Stomach smooth muscle (tissue), 2 donors: ENCODE measurements around the gene ANO2.

ENCODE experiments used
- H3K27ac ChIP-seq: one replicate; pipeline ENCODE4 v1.7.0; 2013; ENCODE audit warnings: mild to moderate bottlenecking, low read length, inconsistent platforms
- H3K27me3 ChIP-seq, 2 donors: one replicate each; pipeline ENCODE4 v1.7.0; 2013; ENCODE audit warnings: low read length in 2 of 2; ENCODE audit not compliant: insufficient read depth in 2 of 2, control insufficient read depth in 1 of 2
- H3K36me3 ChIP-seq, 2 donors: one replicate each; pipeline ENCODE4 v1.7.0; 2013; ENCODE audit warnings: low read length in 2 of 2; ENCODE audit not compliant: control insufficient read depth in 2 of 2, insufficient read depth in 2 of 2
- H3K4me1 ChIP-seq: one replicate; pipeline ENCODE4 v1.7.0; 2013; ENCODE audit warnings: low read length; ENCODE audit not compliant: control insufficient read depth, insufficient read depth
- H3K4me3 ChIP-seq, 2 donors: one replicate each; pipeline ENCODE4 v1.7.0; 2013; ENCODE audit warnings: low read length in 2 of 2
- H3K9ac ChIP-seq, 2 donors: one replicate each; pipeline ENCODE4 v1.7.0; 2013; ENCODE audit warnings: low read length in 2 of 2, mild to moderate bottlenecking in 1 of 2
- H3K9me3 ChIP-seq, 2 donors: one replicate each; pipeline ENCODE4 v1.7.0; 2013; ENCODE audit warnings: low read length in 2 of 2; ENCODE audit not compliant: control insufficient read depth in 2 of 2
- donor health status: healthy.
- donor health status: Pancreatic carcinoma.

Gene ANO2

DNA sequence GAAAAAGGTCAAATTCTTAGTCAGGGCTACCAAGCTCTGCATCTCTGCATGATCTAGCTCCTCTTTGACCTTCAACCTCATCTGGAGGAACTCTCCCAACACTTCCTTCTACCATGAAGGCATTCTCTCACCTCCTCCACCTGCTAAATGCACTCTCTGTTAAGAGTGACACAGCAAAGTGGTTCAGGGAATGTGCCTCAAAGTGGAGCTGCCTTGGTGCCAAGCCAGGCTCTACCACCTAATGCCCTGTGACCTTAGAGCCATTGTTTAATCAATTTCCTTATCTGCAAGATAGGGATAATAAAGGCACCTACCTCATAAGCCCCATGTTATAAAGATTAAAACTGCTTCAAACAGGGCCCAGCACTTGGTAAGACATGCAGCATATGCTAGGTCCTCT is 236.7 kb downstream of the ANO2 start:
- Histone ChIP-seq H3K9ac (no peak overlapping the region), H3K27me3 (no peaks in the 10 kb centered on the region), H3K27ac (no peak overlapping the region), H3K9me3 (no peaks in the 10 kb centered on the region), H3K4me3 (no peak overlapping the region), H3K4me1 (peaks cover under 1% of the 10 kb centered on the region), H3K36me3 (no peaks in the 10 kb centered on the region)

GRCh38 chr12:5706247-5706646 is 238.8 kb downstream of the ANO2 start:
- H3K27me3 ChIP-seq: no peaks in the 10 kb centered on the region
- H3K4me3 ChIP-seq: no peak overlapping the region
- H3K9me3 ChIP-seq: no peaks in the 10 kb centered on the region
- no peak overlapping the region for H3K27ac ChIP-seq
- no peaks in the 10 kb centered on the region for H3K36me3 ChIP-seq
- no peak overlapping the region for H3K9ac ChIP-seq
- H3K4me1 ChIP-seq: no peaks in the 10 kb centered on the region

GRCh38 chr12:5705791-5706190 is 239.3 kb downstream of the ANO2 start:
- Histone ChIP-seq H3K4me3 (no peak overlapping the region), H3K36me3 (no peaks in the 10 kb centered on the region), H3K9me3 (no peaks in the 10 kb centered on the region), H3K9ac (no peak overlapping the region), H3K27ac (no peak overlapping the region), H3K4me1 (no peaks in the 10 kb centered on the region), H3K27me3 (no peaks in the 10 kb centered on the region)

DNA sequence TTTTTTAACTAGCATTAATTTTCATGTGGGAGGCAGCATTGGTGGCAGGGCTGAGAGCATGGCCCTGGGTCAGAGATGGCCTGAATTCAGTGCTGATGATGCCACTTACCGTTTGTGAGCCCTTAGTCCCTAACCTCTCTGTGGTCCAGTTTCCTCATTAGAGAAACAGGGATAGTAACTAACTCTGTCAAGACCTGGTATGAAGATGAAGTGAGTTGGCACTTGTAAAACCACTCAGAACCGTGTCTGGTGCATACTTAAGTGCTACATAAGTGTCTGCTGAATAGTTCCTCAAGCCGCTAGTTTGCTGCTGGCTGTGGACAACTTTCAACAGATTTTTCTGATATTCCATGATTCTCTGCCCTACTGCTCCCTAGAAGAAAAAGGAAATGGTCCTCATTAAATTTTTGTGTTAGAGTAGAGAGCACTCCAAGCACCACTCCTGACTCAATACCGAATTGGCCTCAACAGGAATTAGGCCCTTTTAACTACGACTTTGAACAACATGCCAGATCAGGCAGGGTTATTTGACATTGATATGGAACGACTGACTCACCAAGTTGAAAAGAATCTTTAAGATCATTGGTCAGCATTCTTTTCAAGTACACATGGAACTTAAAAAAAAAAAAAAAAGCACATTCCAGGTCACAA is 250.2 kb downstream of the ANO2 start:
- Histone ChIP-seq H3K4me1 (no peaks in the 10 kb centered on the region), H3K27ac (no peak overlapping the region), H3K9ac (no peak overlapping the region), H3K9me3 (no peaks in the 10 kb centered on the region), H3K4me3 (no peak overlapping the region), H3K36me3 (no peaks in the 10 kb centered on the region), H3K27me3 (no peaks in the 10 kb centered on the region)

- H3K9ac ChIP-seq: no peak overlapping the region
- H3K4me1 ChIP-seq: no peaks in the 10 kb centered on the region
- H3K9me3 ChIP-seq: no peaks in the 10 kb centered on the region
- peaks cover 0 to 2% of the 10 kb centered on the region in 2 donors for H3K27me3 ChIP-seq
- no peak overlapping the region for H3K27ac ChIP-seq
- H3K36me3 ChIP-seq: no peaks in the 10 kb centered on the region
- no peak overlapping the region for H3K4me3 ChIP-seq
Measured at GRCh38 chr12:5692850-5693249, 252.2 kb downstream of the ANO2 start.

GRCh38 chr12:5691943-5692342 is 253.1 kb downstream of the ANO2 start:
- H3K9me3 ChIP-seq: no peaks in the 10 kb centered on the region
- H3K27me3 ChIP-seq: peaks cover 0 to 2% of the 10 kb centered on the region in 2 donors
- H3K9ac ChIP-seq: no peak overlapping the region
- H3K4me1 ChIP-seq: no peaks in the 10 kb centered on the region
- H3K36me3 ChIP-seq: no peaks in the 10 kb centered on the region
- H3K4me3 ChIP-seq: no peak overlapping the region
- H3K27ac ChIP-seq: no peak overlapping the region

GRCh38 chr12:5690240-5690639 is 254.8 kb downstream of the ANO2 start:
- Histone ChIP-seq H3K27ac (no peak overlapping the region), H3K9me3 (no peaks in the 10 kb centered on the region), H3K36me3 (no peaks in the 10 kb centered on the region), H3K27me3 (peaks cover 0 to 2% of the 10 kb centered on the region in 2 donors), H3K9ac (no peak overlapping the region), H3K4me1 (no peaks in the 10 kb centered on the region), H3K4me3 (no peak overlapping the region)

GRCh38 chr12:5689773-5690172 is 255.3 kb downstream of the ANO2 start:
- Histone ChIP-seq H3K4me1 (no peaks in the 10 kb centered on the region), H3K36me3 (no peaks in the 10 kb centered on the region), H3K27me3 (peaks cover 0 to 2% of the 10 kb centered on the region in 2 donors), H3K4me3 (no peak overlapping the region), H3K9ac (no peak overlapping the region), H3K27ac (no peak overlapping the region), H3K9me3 (no peaks in the 10 kb centered on the region)

DNA sequence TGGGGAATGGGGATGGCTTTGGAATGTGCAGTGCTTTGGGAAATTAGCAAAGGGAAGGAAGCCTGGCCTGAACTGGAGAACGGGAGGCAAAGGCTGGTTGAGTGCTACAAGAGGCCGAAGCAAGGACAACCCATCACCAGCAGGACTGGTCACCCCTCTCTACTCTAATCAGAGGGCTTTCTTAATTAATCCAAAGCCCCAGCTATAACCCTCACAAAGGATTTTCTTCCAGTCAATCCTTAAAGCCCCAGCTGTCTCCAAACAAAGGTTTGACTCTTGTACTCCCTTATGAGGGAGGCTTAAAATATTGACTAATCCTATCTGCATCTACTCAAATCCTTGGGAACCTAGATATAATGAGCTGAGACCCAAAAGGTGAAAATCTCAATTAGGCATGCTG is 256.8 kb downstream of the ANO2 start:
- no peaks in the 10 kb centered on the region for H3K9me3 ChIP-seq
- no peak overlapping the region for H3K9ac ChIP-seq
- H3K27ac ChIP-seq: no peak overlapping the region

DNA sequence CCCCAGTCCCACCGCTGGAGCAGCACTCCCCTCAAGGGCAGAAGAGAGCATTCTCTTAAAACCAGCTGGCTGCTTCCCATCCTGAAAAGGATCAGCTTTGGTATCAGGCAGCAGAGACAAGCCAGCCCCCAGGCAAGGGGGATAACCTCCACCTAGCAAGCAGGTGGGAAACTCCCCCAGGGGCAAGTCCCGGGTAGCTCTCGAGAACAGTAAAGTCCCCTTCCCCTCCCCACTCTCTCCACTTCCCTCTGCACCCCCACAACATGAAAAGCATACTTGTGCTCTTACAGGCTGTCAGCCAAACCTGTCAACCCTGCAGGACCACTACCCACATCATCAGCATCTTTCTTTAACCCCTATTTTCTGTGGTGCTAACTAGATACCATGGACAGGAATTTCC is 259.1 kb downstream of the ANO2 start:
- H3K27ac ChIP-seq: no peak overlapping the region
- H3K27me3 ChIP-seq: peaks cover 0 to 2% of the 10 kb centered on the region in 2 donors
- H3K36me3 ChIP-seq: no peaks in the 10 kb centered on the region
- no peak overlapping the region for H3K4me3 ChIP-seq
- H3K4me1 ChIP-seq: no peaks in the 10 kb centered on the region
- no peaks in the 10 kb centered on the region for H3K9me3 ChIP-seq
- H3K9ac ChIP-seq: no peak overlapping the region

More for the DNA sequence above, 256.8 kb downstream of the ANO2 start:
- Histone ChIP-seq H3K27me3 (peaks cover 0 to 2% of the 10 kb centered on the region in 2 donors), H3K36me3 (no peaks in the 10 kb centered on the region), H3K4me3 (no peak overlapping the region), H3K4me1 (no peaks in the 10 kb centered on the region)

DNA sequence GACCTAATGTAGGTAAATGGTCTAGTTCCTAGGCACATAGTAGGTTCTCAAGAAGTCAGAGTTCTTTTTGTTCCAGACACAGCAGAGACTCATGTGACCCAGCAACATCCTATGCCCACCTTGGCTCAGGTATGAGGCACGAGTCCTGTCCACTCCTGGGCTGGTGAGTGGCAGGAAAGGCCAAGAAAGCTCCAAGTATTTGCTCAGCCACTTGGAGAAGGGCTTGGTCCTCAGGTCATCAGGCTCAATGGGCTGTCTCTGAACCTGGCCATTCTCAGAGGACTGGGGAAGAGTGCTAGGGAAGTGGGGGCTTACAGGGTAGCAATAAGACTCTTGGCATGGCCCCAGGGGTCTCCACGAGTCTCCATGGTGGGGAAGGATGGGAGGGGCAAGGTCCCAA is 260.1 kb downstream of the ANO2 start:
- Histone ChIP-seq H3K27me3 (peaks cover 0 to 2% of the 10 kb centered on the region in 2 donors), H3K4me1 (no peaks in the 10 kb centered on the region), H3K4me3 (no peak overlapping the region), H3K9me3 (no peaks in the 10 kb centered on the region), H3K27ac (no peak overlapping the region), H3K36me3 (no peaks in the 10 kb centered on the region), H3K9ac (no peak overlapping the region)
